VCaP (cell line): ENCODE results near the gene MGLL.

Experiments used
- H3K27ac ChIP-seq: fragments of 450-650 bp; 2 replicates; pipeline ENCODE4 v1.5.1; 2017
- TF ChIP-seq, protein P1 (sequence below): fragments of 450-650 bp; conservative IDR thresholded peaks from 2 replicates; pipeline ENCODE4 v1.5.1; 2017; ENCODE audit warnings: mild to moderate bottlenecking, moderate library complexity

The MGLL gene

DNA sequence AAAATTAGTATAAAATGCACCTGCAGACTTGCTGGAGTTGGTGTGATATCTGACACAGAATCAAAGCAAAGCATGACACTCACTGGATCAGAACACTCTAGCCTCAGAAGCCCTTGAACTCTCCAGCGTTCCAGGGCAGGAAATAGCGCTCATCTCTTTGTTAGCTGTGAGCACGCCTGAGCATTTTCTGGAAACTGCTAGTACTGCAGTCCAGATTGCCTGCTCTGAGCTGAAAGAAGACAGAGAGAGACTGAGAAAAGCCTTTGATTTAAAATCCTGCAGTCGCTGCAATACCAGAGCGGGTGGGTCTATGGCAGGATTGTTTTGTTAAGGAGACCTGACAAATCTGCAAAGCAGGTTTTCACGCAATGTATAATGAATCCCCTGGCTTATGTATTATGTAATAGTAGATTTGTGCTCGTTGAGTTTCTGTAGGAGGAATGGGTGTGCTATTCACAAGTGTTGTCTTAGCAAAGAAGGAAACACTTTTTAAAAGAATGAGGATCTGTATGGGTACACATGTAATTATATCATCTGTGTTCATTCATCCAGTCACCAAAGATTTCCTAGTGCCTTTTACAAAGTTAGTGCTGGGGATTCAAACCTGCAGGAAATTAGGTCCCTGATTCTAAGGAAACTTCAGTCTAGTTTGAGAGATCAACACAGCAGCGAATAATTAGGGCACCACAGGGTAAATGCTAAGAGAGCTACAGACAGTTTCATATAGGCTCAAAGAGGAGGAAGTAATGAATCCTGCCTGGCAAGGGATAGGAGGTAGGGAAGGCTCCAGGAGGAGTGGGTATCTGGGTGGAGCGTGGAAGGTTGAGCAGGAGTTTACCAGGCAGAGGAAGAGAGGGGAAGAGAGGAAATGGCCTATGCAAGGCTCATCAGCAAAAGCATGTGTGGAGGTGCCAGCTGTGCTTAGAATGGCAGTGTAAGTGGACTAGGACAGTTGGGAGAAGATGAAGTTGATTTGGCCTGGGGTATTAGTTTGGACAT lies 26.1 kb upstream of the MGLL start:
- TF ChIP-seq, protein P1, sequence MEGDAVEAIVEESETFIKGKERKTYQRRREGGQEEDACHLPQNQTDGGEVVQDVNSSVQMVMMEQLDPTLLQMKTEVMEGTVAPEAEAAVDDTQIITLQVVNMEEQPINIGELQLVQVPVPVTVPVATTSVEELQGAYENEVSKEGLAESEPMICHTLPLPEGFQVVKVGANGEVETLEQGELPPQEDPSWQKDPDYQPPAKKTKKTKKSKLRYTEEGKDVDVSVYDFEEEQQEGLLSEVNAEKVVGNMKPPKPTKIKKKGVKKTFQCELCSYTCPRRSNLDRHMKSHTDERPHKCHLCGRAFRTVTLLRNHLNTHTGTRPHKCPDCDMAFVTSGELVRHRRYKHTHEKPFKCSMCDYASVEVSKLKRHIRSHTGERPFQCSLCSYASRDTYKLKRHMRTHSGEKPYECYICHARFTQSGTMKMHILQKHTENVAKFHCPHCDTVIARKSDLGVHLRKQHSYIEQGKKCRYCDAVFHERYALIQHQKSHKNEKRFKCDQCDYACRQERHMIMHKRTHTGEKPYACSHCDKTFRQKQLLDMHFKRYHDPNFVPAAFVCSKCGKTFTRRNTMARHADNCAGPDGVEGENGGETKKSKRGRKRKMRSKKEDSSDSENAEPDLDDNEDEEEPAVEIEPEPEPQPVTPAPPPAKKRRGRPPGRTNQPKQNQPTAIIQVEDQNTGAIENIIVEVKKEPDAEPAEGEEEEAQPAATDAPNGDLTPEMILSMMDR, result no peak
- peak overlapping the region; percentile 14; the same call in 1 of the 2 replicates for H3K27ac ChIP-seq

DNA sequence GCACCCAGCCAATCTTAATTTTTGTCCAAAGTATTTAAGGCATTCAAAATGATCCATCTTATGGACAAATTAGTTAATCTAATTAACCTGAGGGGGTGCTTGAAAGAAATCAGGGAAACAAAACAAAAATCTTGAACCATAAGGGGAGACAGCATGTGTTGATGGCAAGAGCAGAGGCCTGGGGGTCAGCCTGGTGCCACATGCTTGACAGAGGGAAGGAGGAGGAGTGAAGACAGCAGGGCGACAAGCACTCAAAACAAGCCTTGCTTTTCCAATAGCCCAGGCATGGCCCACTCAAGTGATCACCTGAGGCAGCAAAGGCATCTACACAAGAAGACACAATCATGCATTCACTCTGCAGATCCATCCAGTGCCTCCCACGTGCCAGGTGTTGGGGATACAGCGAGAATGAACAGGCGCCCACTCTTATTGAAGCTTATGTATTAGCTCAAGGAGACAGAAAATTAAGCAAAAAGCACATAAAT lies 25.0 kb upstream of the MGLL start:
- H3K27ac ChIP-seq, result no peak overlapping the region
- TF ChIP-seq, protein P1, result no peak

DNA sequence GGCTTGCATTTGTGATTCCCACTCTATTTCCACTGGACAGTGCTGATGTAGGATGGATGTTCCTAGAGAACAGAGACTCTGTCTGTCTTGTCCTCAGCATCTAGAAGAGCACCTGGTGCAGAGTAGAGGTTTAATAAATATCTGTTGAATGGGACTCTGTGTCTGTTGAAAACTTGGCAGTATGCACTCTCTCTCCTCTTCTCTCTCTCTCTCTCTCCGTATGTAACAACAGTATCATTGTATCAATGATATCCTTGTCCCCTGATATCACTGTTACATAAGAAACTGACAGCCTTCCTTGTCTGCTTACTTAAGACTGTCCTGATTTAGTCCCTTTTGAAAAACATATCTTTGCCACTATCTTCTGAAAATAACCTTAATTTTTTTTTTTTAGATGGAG lies 24.3 kb upstream of the MGLL start:
- TF ChIP-seq, protein P1, result no peak
- no peak overlapping the region for H3K27ac ChIP-seq

DNA sequence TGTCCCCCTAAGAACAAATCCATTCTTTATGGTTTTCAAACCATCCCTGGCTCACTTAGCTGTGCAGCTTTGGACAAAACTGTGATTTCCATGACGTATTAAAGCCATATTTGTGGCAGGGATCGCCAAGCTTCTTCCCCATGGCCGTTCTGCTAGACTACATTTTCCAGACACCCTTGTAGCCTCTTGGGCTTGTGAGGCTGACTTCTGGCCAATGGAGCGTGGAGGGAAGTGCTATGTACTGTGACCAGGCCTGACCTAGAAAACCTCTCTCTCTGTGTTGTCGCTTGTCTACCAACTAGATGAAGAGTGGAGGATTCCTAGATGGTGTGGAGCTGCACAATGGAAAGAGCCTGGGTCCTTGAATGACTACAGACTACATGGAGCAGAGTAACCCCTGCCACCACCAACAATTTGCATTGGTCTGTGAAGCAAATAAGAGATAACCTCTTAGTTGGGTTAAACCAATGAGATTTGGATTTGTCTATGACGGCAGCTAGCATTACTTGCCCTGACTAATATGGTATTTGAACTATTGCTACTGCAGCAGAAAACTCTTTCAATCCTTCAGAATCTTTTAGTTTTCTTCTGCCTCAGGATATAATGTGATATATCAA lies 22.1 kb upstream of the MGLL start:
- H3K27ac ChIP-seq, result no peak overlapping the region
- TF ChIP-seq, protein P1, result no peak

DNA sequence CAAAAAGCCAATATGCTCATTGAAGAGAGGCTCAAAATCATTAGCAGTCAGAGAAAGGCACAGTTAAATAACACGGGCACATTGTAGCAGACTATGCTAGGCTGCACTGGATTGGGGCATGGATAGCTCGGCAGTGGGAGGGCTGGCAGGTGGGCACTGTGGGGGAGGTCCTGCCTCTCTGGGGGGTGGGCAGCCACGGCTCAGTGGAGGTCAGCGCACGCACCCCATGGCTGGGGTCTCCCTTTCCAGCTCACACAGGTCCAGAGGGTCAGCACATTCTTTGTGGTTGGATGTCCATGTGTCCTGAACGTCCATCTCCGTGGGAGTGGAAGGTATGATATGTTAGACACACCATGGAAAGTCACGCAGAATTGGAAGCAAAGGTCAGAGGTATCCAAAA lies 18.4 kb upstream of the MGLL start:
- TF ChIP-seq, protein P1, result no peak

DNA sequence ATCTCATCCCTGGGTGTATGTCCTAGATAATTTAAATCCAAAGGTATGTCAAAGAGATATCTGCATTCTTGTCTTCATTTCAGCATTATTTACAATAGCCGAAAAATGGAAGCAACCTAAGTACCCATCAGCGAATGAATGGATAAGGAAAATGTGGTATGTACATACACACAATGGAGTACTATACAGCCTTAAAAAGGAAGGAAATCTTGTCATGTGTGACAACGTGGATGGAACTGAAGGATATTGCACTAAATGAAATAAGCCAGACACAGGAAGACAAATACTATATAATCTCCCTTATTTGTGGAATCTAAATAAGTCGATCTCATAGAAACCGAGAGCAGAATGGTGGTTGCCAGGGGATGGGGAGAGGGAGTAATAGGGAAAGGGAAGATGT lies 16.8 kb upstream of the MGLL start:
- H3K27ac ChIP-seq, result no peak overlapping the region
- TF ChIP-seq, protein P1, result no peak

More for the DNA sequence above, 18.4 kb upstream of the MGLL start:
- no peak overlapping the region for H3K27ac ChIP-seq

DNA sequence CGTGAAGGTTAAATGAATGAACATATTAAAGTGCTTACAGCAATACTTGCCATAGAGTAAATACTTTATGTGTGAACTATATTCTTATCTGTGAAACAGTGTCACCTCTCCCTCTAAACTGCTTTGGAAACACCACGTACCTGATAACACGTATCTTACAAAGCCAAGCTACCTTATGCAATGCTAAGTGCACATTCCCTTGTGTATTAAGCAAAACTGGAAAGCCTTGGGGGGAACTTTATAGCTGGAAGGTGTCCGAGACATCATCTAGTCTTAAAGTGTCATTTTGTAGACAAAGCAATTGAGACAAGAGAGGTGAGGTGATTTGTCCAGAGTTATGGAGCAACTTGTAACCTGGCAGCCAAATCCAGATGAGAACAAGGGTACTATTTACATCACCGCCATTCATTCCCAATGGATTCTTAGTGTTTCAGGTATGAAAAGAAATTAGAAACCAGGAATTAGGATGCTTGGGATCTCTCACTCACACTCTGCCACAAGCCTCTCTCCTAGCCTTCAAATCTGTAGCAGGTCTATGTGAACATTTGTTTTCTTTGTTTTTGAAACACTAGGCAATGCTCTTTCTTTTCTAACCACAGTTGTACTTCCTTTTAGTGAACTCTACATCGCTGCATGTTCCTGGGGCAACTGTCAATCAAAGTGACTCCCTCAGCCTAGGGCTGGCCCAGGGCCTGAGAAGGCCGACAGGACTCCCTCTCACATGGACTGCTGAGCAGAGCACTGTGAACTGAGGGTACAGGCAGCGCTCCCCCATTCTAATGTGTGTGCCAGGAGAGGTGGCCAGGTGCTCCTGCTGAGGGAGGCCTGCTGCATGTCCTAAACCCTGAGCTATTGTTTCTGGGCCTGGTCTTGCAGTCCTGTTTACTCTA lies 13.9 kb upstream of the MGLL start:
- TF ChIP-seq, protein P1, result no peak
- no peak overlapping the region for H3K27ac ChIP-seq
